Peyer's patch (tissue), 4 donors: ENCODE results near the gene NKTR. TPM values are rescaled to one million over a fixed set of nuclear protein-coding genes. Genes with fewer than 3 reads are reported as not detected.
A peak's percentile ranks its signal among the peaks of the same experiment; 100 is the strongest.
"Not testable (repeated sequence)": the region's sequence is repeated elsewhere in the genome, so short reads cannot be mapped to it uniquely, and the experiment has no call there.

Experiments used
- DNase-seq, 3 donors: peaks; one replicate each; pipeline ENCODE4 v3.0.0-alpha.2; 2017 to 2019
- H3K27ac ChIP-seq, 4 donors: fragments of 200-600 bp; sonication (generic); one replicate each; pipeline ENCODE4 v1.5.1; 2016 to 2019
- H3K27me3 ChIP-seq, 2 donors: fragments of 200-600 bp; sonication (generic); one replicate each; pipeline ENCODE4 v1.5.1; 2019
- H3K36me3 ChIP-seq, 3 donors: fragments of 200-600 bp; sonication (generic); one replicate each; pipeline ENCODE4 v1.5.1; 2016 to 2019
- H3K4me1 ChIP-seq, 4 donors: fragments of 200-600 bp; sonication (generic); one replicate each; pipeline ENCODE4 v1.5.1; 2016 to 2019
- H3K4me3 ChIP-seq, 4 donors: fragments of 200-600 bp; sonication (generic); 1 replicate in 3 of 4; 2 replicates in 1 of 4; pipeline ENCODE4 v1.5.1; 2016 to 2019; ENCODE audit warnings: mild to moderate bottlenecking in 1 of 4
- H3K9me3 ChIP-seq, 4 donors: fragments of 200-600 bp; sonication (generic); one replicate each; pipeline ENCODE4 v1.5.1; 2016 to 2019; ENCODE audit warnings: mild to moderate bottlenecking in 1 of 4
- CTCF ChIP-seq, 6 experiments: fragments of 450-650 bp in 4 of 6; fragments of 200-600 bp in 2 of 6; sonication (generic) in 1 of 6; IDR thresholded peaks; one replicate each; pipeline ENCODE4 v1.5.1; 2017 to 2019; ENCODE audit warnings: antibody characterized with exemption in 6 of 6, mild to moderate bottlenecking in 3 of 6, moderate library complexity in 1 of 6
- POLR2A ChIP-seq, 2 donors: fragments of 450-650 bp; IDR thresholded peaks; one replicate each; pipeline ENCODE4 v1.5.1; 2017; ENCODE audit warnings: antibody characterized with exemption in 2 of 2, mild to moderate bottlenecking in 2 of 2, moderate library complexity in 2 of 2
- total RNA-seq, 4 donors: library from RNA; depleted of rRNA; stranded (reverse); fragments of >200 nt; gene quantifications; one replicate each; pipeline ENCODE4 v1.1.0, GENCODE V29; 2016

NKTR gene
- total RNA-seq, 4 donors from 2014 or later: 118 to 386 (median 187) TPM

DNA sequence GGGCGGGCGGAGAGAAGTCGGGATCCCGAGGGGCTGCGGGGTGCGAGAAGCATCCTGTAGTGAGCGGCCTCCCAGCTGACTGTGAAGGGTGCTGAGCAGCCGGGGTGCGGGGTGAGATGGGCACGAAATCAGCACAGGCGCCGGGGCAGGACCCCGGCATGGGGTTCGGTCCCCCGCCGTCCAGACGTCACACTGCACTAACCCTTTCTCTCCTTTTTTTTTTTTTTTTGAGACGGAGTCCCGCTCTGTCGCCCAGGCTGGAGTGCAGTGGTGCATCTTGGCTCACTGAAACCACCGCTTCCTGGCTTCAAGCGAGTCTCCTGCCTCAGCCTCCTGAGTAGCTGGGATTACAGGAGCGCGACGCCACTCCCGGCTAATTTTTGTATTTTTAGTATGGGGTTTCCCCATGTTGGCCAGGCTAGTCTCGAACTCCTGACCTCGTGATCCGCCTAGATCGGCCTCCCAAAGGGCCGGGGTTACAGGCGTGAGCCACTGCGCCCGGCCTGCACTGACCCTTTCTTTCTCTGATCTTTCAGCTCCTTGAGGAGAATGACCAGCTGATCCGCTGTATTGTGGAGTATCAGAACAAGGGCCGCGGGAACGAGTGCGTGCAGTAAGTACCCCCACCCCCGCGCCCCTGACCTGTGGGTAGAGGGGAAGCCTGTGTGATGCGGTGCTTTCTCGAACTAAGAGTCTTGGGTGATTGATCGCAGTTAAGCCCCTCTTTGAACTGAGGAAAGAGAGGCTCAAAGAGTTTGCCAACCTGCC, 9.3 kb upstream of the NKTR start:
- no peaks in the 10 kb centered on the region for H3K9me3 ChIP-seq
- no peaks in the 10 kb centered on the region for H3K27me3 ChIP-seq
- peaks cover 0 to 23% (median 0%) of the 10 kb centered on the region in 3 donors for H3K36me3 ChIP-seq
- peaks cover 0 to 20% (median 11%) of the 10 kb centered on the region in 4 donors for H3K4me1 ChIP-seq
- DNase-seq: peak in 2 of 3 donors; percentile 28 to 52
- H3K4me3 ChIP-seq: peak overlapping the region; percentile 58 to 75 (median 66)
- peak overlapping the region; percentile 77 to 92 (median 88) for H3K27ac ChIP-seq
- TF ChIP-seq POLR2A (IDR thresholded peaks at IDR 0.05): no peak
- TF ChIP-seq CTCF (IDR thresholded peaks at IDR 0.05): no peak

DNA sequence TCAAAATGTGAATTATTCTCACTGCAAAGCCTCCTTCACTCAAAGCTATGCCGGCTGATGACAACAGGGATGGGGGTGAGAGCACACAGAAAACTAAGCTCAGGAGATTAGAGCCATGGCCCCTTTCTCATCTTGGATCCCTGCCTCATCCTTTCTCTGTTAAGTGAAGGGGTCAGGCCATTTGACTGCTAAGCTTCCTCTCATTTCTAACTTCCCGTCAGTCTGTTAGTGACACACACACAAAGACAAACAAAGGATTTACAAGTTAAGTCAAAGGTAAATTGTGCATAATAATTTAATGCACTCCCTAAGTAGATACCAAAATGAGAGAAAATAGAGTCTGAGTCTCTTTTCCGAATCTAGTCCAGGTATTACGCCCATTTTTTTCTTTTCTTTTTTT, 8.7 kb upstream of the NKTR start:
- Histone ChIP-seq H3K4me3 (peak overlapping the region in 3 of 4 donors; percentile 58 to 75 (median 63)), H3K36me3 (peaks cover 0 to 23% (median 0%) of the 10 kb centered on the region in 3 donors)

GRCh38 chr3:42593635-42594034, 6.9 kb upstream of the NKTR start:
- H3K4me3 ChIP-seq: no peak overlapping the region
- TF ChIP-seq CTCF (IDR thresholded peaks at IDR 0.05) (no peak), POLR2A (IDR thresholded peaks at IDR 0.05) (no peak)
- peaks cover 0 to 20% (median 11%) of the 10 kb centered on the region in 4 donors for H3K4me1 ChIP-seq
- H3K9me3 ChIP-seq: no peaks in the 10 kb centered on the region
- H3K27ac ChIP-seq: no peak overlapping the region
- H3K36me3 ChIP-seq: peaks cover 0 to 23% (median 0%) of the 10 kb centered on the region in 3 donors
- no peaks in the 10 kb centered on the region for H3K27me3 ChIP-seq
- no peak for DNase-seq

More for the DNA sequence above, 8.7 kb upstream of the NKTR start:
- Histone ChIP-seq H3K27me3 (no peaks in the 10 kb centered on the region), H3K27ac (peak overlapping the region in 3 of 4 donors; percentile 87 to 92 (median 88)), H3K4me1 (peaks cover 0 to 20% (median 11%) of the 10 kb centered on the region in 4 donors), H3K9me3 (no peaks in the 10 kb centered on the region)
- DNase-seq: no peak
- TF ChIP-seq POLR2A (IDR thresholded peaks at IDR 0.05) (no peak), CTCF (IDR thresholded peaks at IDR 0.05) (no peak)

GRCh38 chr3:42595682-42596081, 4.8 kb upstream of the NKTR start:
- Histone ChIP-seq H3K36me3 (peaks cover 0 to 23% (median 0%) of the 10 kb centered on the region in 3 donors), H3K4me3 (no peak overlapping the region), H3K27ac (no peak overlapping the region), H3K27me3 (no peaks in the 10 kb centered on the region), H3K9me3 (no peaks in the 10 kb centered on the region), H3K4me1 (peaks cover 0 to 18% (median 8%) of the 10 kb centered on the region in 4 donors)
- no peak for DNase-seq
- TF ChIP-seq CTCF (IDR thresholded peaks at IDR 0.05) (no peak), POLR2A (IDR thresholded peaks at IDR 0.05) (no peak)

GRCh38 chr3:42597098-42597497, 3.4 kb upstream of the NKTR start:
- H3K27ac ChIP-seq, H3K27me3 ChIP-seq, DNase-seq, H3K4me3 ChIP-seq, H3K9me3 ChIP-seq: not testable (repeated sequence)
- H3K4me1 ChIP-seq: peaks cover 0 to 15% (median 2%) of the 10 kb centered on the region in 4 donors
- H3K36me3 ChIP-seq: peaks cover 0 to 23% (median 0%) of the 10 kb centered on the region in 3 donors

- no peaks in the 10 kb centered on the region for H3K9me3 ChIP-seq
- TF ChIP-seq POLR2A (IDR thresholded peaks at IDR 0.05) (peak in 1 of 2 donors; percentile 5), CTCF (IDR thresholded peaks at IDR 0.05) (peak in 3 of 6 experiments; percentile 43 to 48 (median 48))
- peak overlapping the region; percentile 93 to 99 (median 96) for H3K27ac ChIP-seq
- H3K4me3 ChIP-seq: peak overlapping the region; percentile 69 to 94 (median 90)
- H3K27me3 ChIP-seq: no peaks in the 10 kb centered on the region
- peak in 2 of 3 donors; percentile 64 to 82 for DNase-seq
- H3K4me1 ChIP-seq: peaks cover 0 to 24% (median 4%) of the 10 kb centered on the region in 4 donors
- no peaks in the 10 kb centered on the region for H3K36me3 ChIP-seq
Measured at GRCh38 chr3:42600958-42601675, 631 bp downstream of the NKTR start.
